Fibroblast of skin of right quadriceps (primary cell): Measurements from ENCODE around the gene KCNH6.

Experiments used
- DNase-seq: peaks from one replicate; pipeline ENCODE4 v3.0.0-alpha.2; 2013

Gene KCNH6

GRCh38 chr17:63523253-63523855 is at the start of gene KCNH6:
Gene KCNH6, plus strand, starts transcription at chr17:63523358. Its CDS starts 56 bp downstream, at chr17:63523414.
- DNase-seq, result no peak

- no peak for DNase-seq
Observed at GRCh38 chr17:63474174-63474573, 49.0 kb upstream of the KCNH6 start.

- no peak for DNase-seq
Observed at GRCh38 chr17:63474586-63475460, 48.3 kb upstream of the KCNH6 start.

GRCh38 chr17:63475491-63476412 is 47.4 kb upstream of the KCNH6 start:
- DNase-seq, result no peak

- DNase-seq, result no peak
Observed at GRCh38 chr17:63476459-63476853, 46.7 kb upstream of the KCNH6 start.

GRCh38 chr17:63476854-63477479 is 46.2 kb upstream of the KCNH6 start, which contains the start of gene ACE:
Gene ACE, plus strand, starts transcription at chr17:63477061. Its CDS starts 34 bp downstream, at chr17:63477095.
- DNase-seq, result no peak

- DNase-seq, result no peak
Observed at GRCh38 chr17:63477480-63478440, 45.4 kb upstream of the KCNH6 start.

- DNase-seq, result peak; percentile 89
Observed at GRCh38 chr17:63478814-63479494, 44.2 kb upstream of the KCNH6 start.

- DNase-seq, result no peak
Observed at GRCh38 chr17:63479495-63480184, 43.5 kb upstream of the KCNH6 start.

- no peak for DNase-seq
Observed at GRCh38 chr17:63480192-63480784, 42.9 kb upstream of the KCNH6 start.

- DNase-seq, result no peak
Observed at GRCh38 chr17:63480826-63481487, 42.2 kb upstream of the KCNH6 start.

- DNase-seq, result no peak
Observed at GRCh38 chr17:63481488-63481870, 41.7 kb upstream of the KCNH6 start.

GRCh38 chr17:63482509-63482908 is 40.6 kb upstream of the KCNH6 start:
- DNase-seq, result no peak

GRCh38 chr17:63483038-63483437 is 40.1 kb upstream of the KCNH6 start:
- no peak for DNase-seq

- no peak for DNase-seq
Observed at GRCh38 chr17:63483655-63484575, 39.2 kb upstream of the KCNH6 start.

- no peak for DNase-seq
Observed at GRCh38 chr17:63486317-63487013, 36.7 kb upstream of the KCNH6 start.

GRCh38 chr17:63487014-63487339 is 36.2 kb upstream of the KCNH6 start:
- no peak for DNase-seq

- DNase-seq, result no peak
Observed at GRCh38 chr17:63488851-63489250, 34.3 kb upstream of the KCNH6 start.
